ENCODE results near the gene PPP2R2D.

Gene PPP2R2D

GRCh38 chr10:131920151-131920550 is 19.3 kb downstream of the PPP2R2D start:
- no peak overlapping the region for H3K4me3 ChIP-seq (ENCODE audit: low read depth, low read length)
- no peak for TF ChIP-seq CTCF (IDR thresholded peaks at IDR 0.05; ENCODE audit: low read depth, low read length)

DNA sequence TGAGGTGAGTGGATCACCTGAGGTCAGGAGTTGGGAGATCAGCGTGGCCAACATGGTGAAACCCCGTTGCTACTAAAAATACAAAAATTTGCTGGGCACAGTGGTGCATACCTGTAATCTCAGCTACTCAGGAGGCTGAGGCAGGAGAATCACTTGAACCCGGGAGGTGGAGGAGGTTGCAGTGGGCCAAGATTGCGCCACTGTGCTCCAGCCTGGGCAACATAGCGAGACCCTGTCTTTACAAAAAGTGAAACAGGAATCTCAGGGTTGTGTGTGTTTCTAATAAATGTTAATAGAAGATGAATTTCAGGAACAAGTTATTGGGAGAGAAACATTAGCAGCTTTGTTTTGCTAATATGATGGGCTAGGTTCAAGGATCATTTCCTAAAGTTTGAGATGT is 19.9 kb downstream of the PPP2R2D start:
- H3K4me3 ChIP-seq (ENCODE audit: low read depth, low read length), result no peak overlapping the region
- TF ChIP-seq CTCF (IDR thresholded peaks at IDR 0.05; ENCODE audit: low read depth, low read length), result no peak

- no peak for TF ChIP-seq CTCF (IDR thresholded peaks at IDR 0.05; ENCODE audit: low read depth, low read length)
- no peak overlapping the region for H3K4me3 ChIP-seq (ENCODE audit: low read depth, low read length)
Measured at GRCh38 chr10:131921184-131921583, 20.4 kb downstream of the PPP2R2D start.

DNA sequence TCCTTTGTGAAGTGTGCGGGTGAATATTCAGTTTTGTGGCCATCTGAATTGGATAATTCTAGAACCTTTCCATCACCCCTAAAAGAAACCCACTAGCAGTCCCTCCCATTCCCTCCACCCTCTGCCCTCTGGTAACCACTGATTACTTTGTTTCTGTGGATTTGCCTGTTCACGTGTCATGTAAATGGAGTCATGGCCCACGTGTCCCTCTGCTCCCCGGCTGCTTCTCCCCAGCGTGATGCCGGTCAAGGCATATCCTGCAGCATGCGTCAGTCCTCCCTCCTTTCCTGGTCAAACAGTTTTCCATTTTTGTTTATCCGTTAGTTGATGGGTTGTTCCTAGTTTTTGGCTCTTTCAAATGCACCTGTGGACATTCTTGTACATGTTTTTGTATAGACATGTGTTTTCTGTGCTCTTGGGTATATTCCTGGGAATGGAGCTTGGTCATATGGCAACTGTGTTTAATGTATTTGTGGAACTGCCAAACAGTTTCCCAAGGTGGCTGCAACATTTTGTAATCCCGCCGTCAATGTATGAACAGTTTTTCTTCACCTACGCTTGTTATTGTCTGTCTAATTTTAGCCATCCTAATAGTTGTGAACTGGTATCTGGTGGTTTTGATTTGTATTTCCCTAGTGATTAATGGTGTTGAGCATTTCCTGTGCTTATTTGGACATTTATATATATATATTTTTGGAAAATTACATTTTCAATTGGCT is 22.4 kb downstream of the PPP2R2D start:
- no peak for TF ChIP-seq CTCF (IDR thresholded peaks at IDR 0.05; ENCODE audit: low read depth, low read length)

GRCh38 chr10:131925011-131925649 is 24.3 kb downstream of the PPP2R2D start:
- H3K4me3 ChIP-seq (ENCODE audit: low read depth, low read length), result no peak overlapping the region
- TF ChIP-seq CTCF (IDR thresholded peaks at IDR 0.05; ENCODE audit: low read depth, low read length), result no peak

More for the DNA sequence above, 22.4 kb downstream of the PPP2R2D start:
- no peak overlapping the region for H3K4me3 ChIP-seq (ENCODE audit: low read depth, low read length)

DNA sequence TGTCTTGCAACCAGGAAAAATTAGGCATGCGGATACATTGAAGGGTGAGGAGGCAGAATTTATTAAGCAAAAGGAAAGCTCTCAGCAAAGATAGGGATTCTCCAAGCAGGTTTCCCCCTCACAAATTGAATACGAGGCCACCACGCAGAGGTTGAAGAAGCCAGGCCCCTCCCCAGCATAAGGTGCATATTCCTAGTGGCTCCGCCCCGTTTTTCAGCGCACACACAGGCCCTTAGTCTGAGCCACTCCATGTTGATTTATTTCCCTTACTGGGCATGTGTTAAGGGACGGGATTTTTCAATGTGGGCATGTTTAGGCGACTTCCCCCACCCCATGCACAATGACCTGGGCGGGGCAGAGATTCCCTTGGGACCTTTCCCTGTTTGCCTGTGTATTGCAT is 24.9 kb downstream of the PPP2R2D start:
- H3K4me3 ChIP-seq (ENCODE audit: low read depth, low read length), result no peak overlapping the region
- TF ChIP-seq CTCF (IDR thresholded peaks at IDR 0.05; ENCODE audit: low read depth, low read length), result no peak

GRCh38 chr10:131926253-131926652 is 25.4 kb downstream of the PPP2R2D start:
- TF ChIP-seq CTCF (IDR thresholded peaks at IDR 0.05; ENCODE audit: low read depth, low read length), result no peak
- H3K4me3 ChIP-seq (ENCODE audit: low read depth, low read length), result no peak overlapping the region

Measured in WI38 (cell line).